IMR-90 (cell line): Measurements from ENCODE around the gene VPS26A. TPM values are rescaled to one million over a fixed set of nuclear protein-coding genes. Genes with fewer than 3 reads are reported as not detected.

ENCODE experiments used
- ATAC-seq: fragments of 200-7000 bp; cut with Tn5 transposase; 2 replicates; pipeline ENCODE4 v1.9.1; 2020; ENCODE audit warnings: low read depth, mild to moderate bottlenecking, moderate library complexity
- BruUV-seq: library from RNA; stranded (reverse); fragments of 400-500 nt; replicated peaks from 2 replicates; lab custom pipeline; 2021; lab: Mats Ljungman, UMichigan
- CTCF ChIA-PET: fragments of 300-600 bp; formaldehyde crosslinking; extraction: SDS; loops from one replicate; lab custom pipeline; 2021; ENCODE audit warnings: antibody characterized with exemption; lab: Yijun Ruan, JAX
- POLR2A ChIA-PET: fragments of 300-600 bp; sonication (Branson Sonifier 250); formaldehyde crosslinking; loops from one replicate; lab custom pipeline; 2022; ENCODE audit warnings: antibody characterized with exemption; ENCODE audit not compliant: unreplicated experiment; lab: Charles Lee
- DNase-seq: peaks from one replicate; pipeline ENCODE4 v3.0.0; 2013
- H2AFZ ChIP-seq: replicated peaks from 2 replicates; pipeline ENCODE3; 2013; ENCODE audit warnings: low read length, mild to moderate bottlenecking; ENCODE audit not compliant: poor library complexity
- H2AK5ac ChIP-seq: 2 replicates; pipeline ENCODE4 v1.6.1; 2013; ENCODE audit warnings: low read depth, low read length, inconsistent platforms
- H2AK9ac ChIP-seq: replicated peaks from 2 replicates; pipeline ENCODE3; 2013; ENCODE audit warnings: mild to moderate bottlenecking, low read depth, low read length, moderate library complexity; ENCODE audit not compliant: poor library complexity
- H2BK120ac ChIP-seq: 2 replicates; pipeline ENCODE4 v1.6.1; 2013; ENCODE audit warnings: low read depth, low read length, inconsistent platforms
- H2BK15ac ChIP-seq: 3 replicates; pipeline ENCODE4 v1.6.1; 2013; ENCODE audit warnings: low read depth, low read length, inconsistent platforms
- H2BK20ac ChIP-seq: 2 replicates; pipeline ENCODE4 v1.6.1; 2013; ENCODE audit warnings: low read depth, mild to moderate bottlenecking, inconsistent platforms, low read length, moderate library complexity
- H2BK5ac ChIP-seq: 2 replicates; pipeline ENCODE4 v1.6.1; 2013; ENCODE audit warnings: mild to moderate bottlenecking, low read depth, low read length, inconsistent platforms; ENCODE audit not compliant: poor library complexity, severe bottlenecking
- H3K14ac ChIP-seq: replicated peaks from 2 replicates; pipeline ENCODE4 v1.6.1; 2013; ENCODE audit warnings: low read depth, low read length, inconsistent platforms
- H3K18ac ChIP-seq: 2 replicates; pipeline ENCODE4 v1.6.1; 2013; ENCODE audit warnings: low read depth, low read length, control low read depth
- H3K23ac ChIP-seq: 2 replicates; pipeline ENCODE4 v1.6.1; 2013; ENCODE audit warnings: low read depth, low read length, inconsistent platforms
- H3K27ac ChIP-seq: 2 replicates; pipeline ENCODE4 v1.5.1; 2013; ENCODE audit warnings: mild to moderate bottlenecking, control low read depth, low read length; ENCODE audit not compliant: insufficient read depth
- H3K27me3 ChIP-seq: 2 replicates; pipeline ENCODE4 v1.6.1; 2013; ENCODE audit warnings: low read length; ENCODE audit not compliant: control insufficient read depth, insufficient read depth
- H3K36me3 ChIP-seq: 2 replicates; pipeline ENCODE4 v1.6.1; 2013; ENCODE audit warnings: low read length, mixed read lengths; ENCODE audit not compliant: control insufficient read depth, insufficient read depth
- H3K4ac ChIP-seq: 2 replicates; pipeline ENCODE4 v1.6.1; 2013; ENCODE audit warnings: low read depth, low read length, inconsistent platforms
- H3K4me1 ChIP-seq: 2 replicates; pipeline ENCODE4 v1.6.1; 2013; ENCODE audit warnings: low read length, mixed read lengths; ENCODE audit not compliant: control insufficient read depth, insufficient read depth
- H3K4me2 ChIP-seq: 2 replicates; pipeline ENCODE4 v1.6.1; 2013; ENCODE audit warnings: low read depth, mild to moderate bottlenecking, control low read depth, low read length, moderate library complexity
- H3K4me3 ChIP-seq: 2 replicates; pipeline ENCODE4 v1.5.1; 2013; ENCODE audit warnings: low read depth, mild to moderate bottlenecking, control low read depth, low read length, moderate library complexity; ENCODE audit not compliant: insufficient read depth
- H3K56ac ChIP-seq: 2 replicates; pipeline ENCODE4 v1.6.1; 2013; ENCODE audit warnings: low read length, inconsistent platforms; ENCODE audit not compliant: insufficient read depth; ENCODE audit errors: extremely low read depth
- H3K79me1 ChIP-seq, 2 experiments: 2 replicates each; pipeline ENCODE4 v1.6.1; 2013; ENCODE audit warnings: low read length in 2 of 2, inconsistent platforms in 1 of 2, low read depth in 1 of 2
- H3K9ac ChIP-seq: 2 replicates; pipeline ENCODE4 v1.6.1; 2013; ENCODE audit warnings: low read depth, low read length, control low read depth
- H3K9me1 ChIP-seq: 2 replicates; pipeline ENCODE4 v1.6.1; 2013; ENCODE audit warnings: low read length, inconsistent platforms; ENCODE audit not compliant: insufficient read depth
- H3K9me3 ChIP-seq: 2 replicates; pipeline ENCODE4 v1.6.1; 2013; ENCODE audit warnings: low read length; ENCODE audit not compliant: control insufficient read depth, insufficient read depth
- H4K20me1 ChIP-seq: 2 replicates; pipeline ENCODE4 v1.6.1; 2013; ENCODE audit warnings: low read length, inconsistent platforms; ENCODE audit not compliant: insufficient read depth
- H4K5ac ChIP-seq: 2 replicates; pipeline ENCODE4 v1.6.1; 2013; ENCODE audit warnings: mild to moderate bottlenecking, low read depth, low read length, control low read depth
- H4K8ac ChIP-seq, 2 experiments: 2 replicates each; pipeline ENCODE4 v1.6.1; 2013; ENCODE audit warnings: low read depth in 2 of 2, low read length in 2 of 2, control low read depth in 1 of 2, inconsistent platforms in 1 of 2
- H4K91ac ChIP-seq: 2 replicates; pipeline ENCODE4 v1.6.1; 2013; ENCODE audit warnings: low read depth, low read length, inconsistent platforms; ENCODE audit not compliant: insufficient read depth
- BHLHE40 ChIP-seq: fragments of 150-350 bp; IDR thresholded peaks from 2 replicates; pipeline ENCODE4 v1.6.1; 2016; ENCODE audit warnings: mild to moderate bottlenecking, low read depth, low read length
- CEBPB ChIP-seq: IDR thresholded peaks from 2 replicates; pipeline ENCODE4 v1.6.1; 2012; ENCODE audit warnings: low read depth, low read length, improper control_type of control experiment
- CHD1 ChIP-seq: IDR thresholded peaks from 2 replicates; pipeline ENCODE4 v1.6.1; 2012; ENCODE audit warnings: low read depth, low read length, improper control_type of control experiment
- FOS ChIP-seq: fragments of 150-350 bp; IDR thresholded peaks from 2 replicates; pipeline ENCODE4 v1.6.1; 2016; ENCODE audit warnings: low read depth, low read length
- MAFK ChIP-seq: IDR thresholded peaks from 2 replicates; pipeline ENCODE4 v1.6.1; 2012; ENCODE audit warnings: low read depth, low read length, improper control_type of control experiment
- MAZ ChIP-seq: IDR thresholded peaks from 2 replicates; pipeline ENCODE4 v1.6.1; 2012; ENCODE audit warnings: low read depth, mild to moderate bottlenecking, low read length, improper control_type of control experiment, moderate library complexity, borderline replicate concordance
- MXI1 ChIP-seq: IDR thresholded peaks from 2 replicates; pipeline ENCODE4 v1.6.1; 2012; ENCODE audit warnings: low read depth, mild to moderate bottlenecking, low read length, moderate library complexity, borderline replicate concordance
- NFE2L2 ChIP-seq: fragments of 150-350 bp; IDR thresholded peaks from 2 replicates; pipeline ENCODE4 v1.6.1; 2016; ENCODE audit warnings: low read depth, mild to moderate bottlenecking, low read length
- POLR2A ChIP-seq: IDR thresholded peaks from 2 replicates; pipeline ENCODE4 v1.6.1; 2012; ENCODE audit warnings: mild to moderate bottlenecking, low read depth, low read length
- RAD21 ChIP-seq: IDR thresholded peaks from 2 replicates; pipeline ENCODE4 v1.6.1; 2012; ENCODE audit warnings: low read length, improper control_type of control experiment
- RCOR1 ChIP-seq: IDR thresholded peaks from 2 replicates; pipeline ENCODE4 v1.6.1; 2012; ENCODE audit warnings: mild to moderate bottlenecking, low read length, improper control_type of control experiment; ENCODE audit not compliant: insufficient replicate concordance
- RFX5 ChIP-seq: IDR thresholded peaks from 2 replicates; pipeline ENCODE4 v1.8.0; 2012; ENCODE audit warnings: low read depth, mild to moderate bottlenecking, low read length, moderate library complexity
- SMC3 ChIP-seq: fragments of 150-350 bp; IDR thresholded peaks from 2 replicates; pipeline ENCODE4 v1.6.1; 2016; ENCODE audit warnings: low read depth, mild to moderate bottlenecking, antibody characterized with exemption, low read length, moderate library complexity
- WGBS, 2 experiments: methylation state at CpG; one replicate each; pipeline versions ENCODE4 v1.1.5 to v1.1.7; 2013; ENCODE audit warnings: missing lambda C conversion rate in 2 of 2; ENCODE audit not compliant: insufficient read length in 1 of 2; ENCODE audit errors: extremely low coverage in 2 of 2; 5-methylcytosine and 5-hydroxymethylcytosine counted together
- dilution Hi-C: fragments of 300-500 bp; cut with HindIII; formaldehyde crosslinking; loops from one replicate; pipeline ENCODE4 v1.14.3; 2018; ENCODE audit warnings: low sequenced_read_pairs; ENCODE audit not compliant: unreplicated experiment
- in situ Hi-C: fragments of 300-500 bp; cut with MboI; formaldehyde crosslinking; loops from 3 replicates; pipeline ENCODE4 v1.14.3; 2019; ENCODE audit warnings: low sequenced_read_pairs, inconsistent platforms, mixed read lengths
- intact Hi-C: fragments of 100-400 bp; cut with micrococcal nuclease; formaldehyde crosslinking; loops from 2 replicates; pipeline ENCODE4 v1.10.0; 2022
- polyA plus RNA-seq, 3 experiments: library from polyadenylated mRNA; depleted of rRNA; stranded (reverse); fragments of >200 nt; gene quantifications; 2 replicates each; pipeline ENCODE4 v1.2.3, GENCODE V29; 2012; ENCODE audit warnings: low replicate concordance in 1 of 3
- total RNA-seq: library from RNA; depleted of rRNA; stranded (reverse); fragments of >200 nt; gene quantifications from 2 replicates; pipeline ENCODE4 v1.2.3, GENCODE V29; 2012
- TF ChIP-seq, protein P1 (sequence below): fragments of 150-350 bp; IDR thresholded peaks from 2 replicates; pipeline ENCODE4 v1.6.1; 2016; ENCODE audit warnings: low read depth, mild to moderate bottlenecking, low read length, moderate library complexity, borderline replicate concordance
- TF ChIP-seq, protein P2 (sequence below): fragments of 150-350 bp; IDR thresholded peaks from 2 replicates; pipeline ENCODE4 v1.6.1; 2017; ENCODE audit warnings: mild to moderate bottlenecking, antibody characterized with exemption, low read length, low read depth
- TF ChIP-seq, protein P3 (sequence below): conservative IDR thresholded peaks from 2 replicates; pipeline ENCODE4 v1.5.1; 2012; ENCODE audit warnings: mild to moderate bottlenecking, low read depth, low read length, improper control_type of control experiment

Gene VPS26A
- total and polyA plus RNA-seq, 2 of the 4 experiments (the other 2 are of a cell fraction) = 7.2 to 18.7 TPM

DNA sequence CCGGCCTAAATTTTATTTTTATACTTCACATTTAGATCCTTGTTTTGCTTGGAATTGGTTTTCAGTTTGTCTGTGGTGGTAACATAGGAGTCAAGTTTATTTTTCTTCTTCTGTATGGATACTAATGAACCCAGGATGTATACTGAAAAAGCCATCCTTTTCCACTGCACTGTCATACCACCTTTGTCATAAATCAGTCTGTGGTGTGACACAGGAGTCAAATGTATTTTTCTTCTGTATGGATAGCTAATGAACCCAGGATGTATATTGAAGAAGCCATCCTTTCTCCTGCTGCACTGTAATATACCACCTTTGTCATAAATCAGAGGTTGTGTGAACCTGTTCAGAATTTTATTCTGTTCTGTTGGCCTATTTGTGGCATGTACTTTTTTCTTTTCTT, 21.4 kb downstream of the VPS26A start:
- BruUV-seq = no TSS peak
- WGBS, 2 experiments = no CpG with 5 or more reads among the region's 1 CpG
- in situ Hi-C loops = no loop called here
- Histone ChIP-seq H4K5ac (no peak overlapping the region), H2BK15ac (no peak overlapping the region), H3K9me1 (peaks cover 3% of the 10 kb centered on the region; the same call in 1 of the 2 replicates), H3K27me3 (no peaks in the 10 kb centered on the region), H2AK5ac (no peak overlapping the region), H3K9me3 (no peaks in the 10 kb centered on the region), H4K8ac (no peak overlapping the region), H3K36me3 (peaks cover 1% of the 10 kb centered on the region; the same call in 1 of the 2 replicates), H2AK9ac (no peak overlapping the region), H3K4me3 (no peak overlapping the region), H2BK20ac (no peak overlapping the region), H3K14ac (no peak overlapping the region), H3K27ac (no peak overlapping the region), H2AFZ (no peak overlapping the region), H2BK5ac (no peak overlapping the region), H3K23ac (no peak overlapping the region), H3K18ac (no peak overlapping the region), H3K56ac (no peak overlapping the region), H4K91ac (no peak overlapping the region), H4K20me1 (peaks cover 15% of the 10 kb centered on the region; the same call in 1 of the 2 replicates), H3K4me1 (no peaks in the 10 kb centered on the region), H3K79me1 (peaks cover 25 to 67% of the 10 kb centered on the region in 2 experiments), H3K4me2 (no peak overlapping the region), H2BK120ac (no peak overlapping the region), H3K9ac (no peak overlapping the region), H3K4ac (no peak overlapping the region)
- DNase-seq (no peak), ATAC-seq (no peak)
- no peak for TF ChIP-seq CHD1
- TF ChIP-seq, protein P1, sequence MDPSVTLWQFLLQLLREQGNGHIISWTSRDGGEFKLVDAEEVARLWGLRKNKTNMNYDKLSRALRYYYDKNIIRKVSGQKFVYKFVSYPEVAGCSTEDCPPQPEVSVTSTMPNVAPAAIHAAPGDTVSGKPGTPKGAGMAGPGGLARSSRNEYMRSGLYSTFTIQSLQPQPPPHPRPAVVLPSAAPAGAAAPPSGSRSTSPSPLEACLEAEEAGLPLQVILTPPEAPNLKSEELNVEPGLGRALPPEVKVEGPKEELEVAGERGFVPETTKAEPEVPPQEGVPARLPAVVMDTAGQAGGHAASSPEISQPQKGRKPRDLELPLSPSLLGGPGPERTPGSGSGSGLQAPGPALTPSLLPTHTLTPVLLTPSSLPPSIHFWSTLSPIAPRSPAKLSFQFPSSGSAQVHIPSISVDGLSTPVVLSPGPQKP = no peak
- no peak for TF ChIP-seq CEBPB
- TF ChIP-seq MXI1 = no peak
- TF ChIP-seq MAZ = no peak
- no peak for TF ChIP-seq MAFK
- no peak for TF ChIP-seq FOS
- TF ChIP-seq NFE2L2 = no peak
- TF ChIP-seq RCOR1 = no peak
- no peak for TF ChIP-seq POLR2A
- TF ChIP-seq BHLHE40 = no peak
- TF ChIP-seq, protein P2, sequence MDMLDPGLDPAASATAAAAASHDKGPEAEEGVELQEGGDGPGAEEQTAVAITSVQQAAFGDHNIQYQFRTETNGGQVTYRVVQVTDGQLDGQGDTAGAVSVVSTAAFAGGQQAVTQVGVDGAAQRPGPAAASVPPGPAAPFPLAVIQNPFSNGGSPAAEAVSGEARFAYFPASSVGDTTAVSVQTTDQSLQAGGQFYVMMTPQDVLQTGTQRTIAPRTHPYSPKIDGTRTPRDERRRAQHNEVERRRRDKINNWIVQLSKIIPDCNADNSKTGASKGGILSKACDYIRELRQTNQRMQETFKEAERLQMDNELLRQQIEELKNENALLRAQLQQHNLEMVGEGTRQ = no peak
- TF ChIP-seq SMC3 = no peak
- TF ChIP-seq, protein P3, sequence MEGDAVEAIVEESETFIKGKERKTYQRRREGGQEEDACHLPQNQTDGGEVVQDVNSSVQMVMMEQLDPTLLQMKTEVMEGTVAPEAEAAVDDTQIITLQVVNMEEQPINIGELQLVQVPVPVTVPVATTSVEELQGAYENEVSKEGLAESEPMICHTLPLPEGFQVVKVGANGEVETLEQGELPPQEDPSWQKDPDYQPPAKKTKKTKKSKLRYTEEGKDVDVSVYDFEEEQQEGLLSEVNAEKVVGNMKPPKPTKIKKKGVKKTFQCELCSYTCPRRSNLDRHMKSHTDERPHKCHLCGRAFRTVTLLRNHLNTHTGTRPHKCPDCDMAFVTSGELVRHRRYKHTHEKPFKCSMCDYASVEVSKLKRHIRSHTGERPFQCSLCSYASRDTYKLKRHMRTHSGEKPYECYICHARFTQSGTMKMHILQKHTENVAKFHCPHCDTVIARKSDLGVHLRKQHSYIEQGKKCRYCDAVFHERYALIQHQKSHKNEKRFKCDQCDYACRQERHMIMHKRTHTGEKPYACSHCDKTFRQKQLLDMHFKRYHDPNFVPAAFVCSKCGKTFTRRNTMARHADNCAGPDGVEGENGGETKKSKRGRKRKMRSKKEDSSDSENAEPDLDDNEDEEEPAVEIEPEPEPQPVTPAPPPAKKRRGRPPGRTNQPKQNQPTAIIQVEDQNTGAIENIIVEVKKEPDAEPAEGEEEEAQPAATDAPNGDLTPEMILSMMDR = no peak
- no peak for TF ChIP-seq RAD21
- TF ChIP-seq RFX5 = no peak
- ChIA-PET POLR2A (no interaction called here), CTCF (no interaction called here)
- intact Hi-C loops = no loop called here
- dilution Hi-C loops = no loop called here
